Tibial nerve (tissue), 4 donors: ENCODE data around the gene NID1.

ENCODE experiments used
- CTCF ChIP-seq, 5 experiments: fragments of 200-600 bp in 3 of 5; fragments of 450-650 bp in 2 of 5; sonication (generic) in 3 of 5; IDR thresholded peaks; one replicate each; pipeline ENCODE4 v1.5.1; 2016 to 2019; ENCODE audit warnings: antibody characterized with exemption in 5 of 5, mild to moderate bottlenecking in 3 of 5, moderate library complexity in 2 of 5
- EP300 ChIP-seq, 2 donors: sonication (generic); formaldehyde crosslinking; IDR thresholded peaks; one replicate each; pipeline ENCODE4 v1.6.1; 2017; ENCODE audit warnings: antibody characterized with exemption in 2 of 2, mild to moderate bottlenecking in 1 of 2
- POLR2A ChIP-seq, 2 donors: fragments of 450-650 bp; IDR thresholded peaks; one replicate each; pipeline ENCODE4 v1.6.1; 2017; ENCODE audit warnings: antibody characterized with exemption in 2 of 2, mild to moderate bottlenecking in 2 of 2, moderate library complexity in 2 of 2

DNA sequence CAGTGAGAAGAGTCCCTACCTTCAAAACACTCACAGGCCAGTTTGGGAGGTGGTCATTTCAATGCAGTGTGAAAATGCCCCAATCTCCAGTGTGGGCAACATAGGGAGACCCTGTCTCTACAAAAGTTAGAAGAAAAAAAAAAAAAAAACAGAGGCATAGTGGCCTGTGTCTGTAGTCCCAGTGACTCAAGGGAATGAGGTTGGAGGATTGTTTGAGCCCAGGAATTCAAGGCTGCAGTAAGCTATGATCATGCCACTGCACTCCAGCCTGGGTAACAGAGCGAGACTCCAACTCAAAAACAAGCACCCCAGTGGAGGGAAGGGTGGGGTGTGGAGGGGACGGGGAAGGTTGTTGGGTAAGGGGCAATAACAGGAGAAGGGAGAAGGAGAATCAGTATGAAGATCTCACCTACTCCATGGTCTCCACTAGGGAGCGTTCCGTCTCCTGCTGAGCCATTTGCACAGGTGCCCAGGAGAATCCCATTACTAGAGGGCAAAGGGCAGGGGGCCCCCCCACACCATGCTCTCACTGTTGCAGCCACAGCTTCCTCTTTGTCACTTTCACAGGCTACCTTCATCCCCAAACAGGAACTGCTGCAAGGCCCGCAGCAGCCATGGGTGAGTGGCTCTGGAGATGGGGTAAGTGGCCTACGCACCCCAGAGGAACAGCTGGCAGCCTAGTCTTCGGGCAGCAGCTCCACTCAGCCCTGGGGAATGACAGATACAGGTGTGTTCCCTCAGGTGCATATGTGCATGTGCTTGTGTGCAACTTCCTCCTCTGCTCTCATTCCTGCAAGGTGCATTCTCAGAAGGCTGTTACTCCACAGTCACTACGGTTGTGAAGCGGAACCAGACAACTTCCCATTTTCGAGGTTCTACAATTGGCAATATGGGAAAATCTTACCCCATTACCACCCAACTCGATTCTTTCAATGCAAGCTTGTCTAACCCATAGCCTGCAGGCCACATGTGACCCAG lies 110.3 kb downstream of the NID1 start:
- TF ChIP-seq CTCF (IDR thresholded peaks at IDR 0.05) (no peak), POLR2A (IDR thresholded peaks at IDR 0.05) (no peak), EP300 (IDR thresholded peaks at IDR 0.05) (peak in 1 of 2 donors; percentile 31)
